HT-29 (cell line): ENCODE measurements around the gene GAGE12E. TPM values are rescaled to one million over a fixed set of nuclear protein-coding genes. Genes with fewer than 3 reads are reported as not detected.
"Not testable (repeated sequence)": the region's sequence is repeated elsewhere in the genome, so short reads cannot be mapped to it uniquely, and the experiment has no call there.

Experiments
- DNase-seq: peaks from one replicate; pipeline ENCODE4 v3.0.0-alpha.2; 2015; ENCODE audit warnings: low spot score
- small RNA-seq: library from RNA; depleted of rRNA; stranded (forward); fragments of <200 nt; gene quantifications from one replicate; pipeline ENCODE3, GENCODE V24; 2014
- total RNA-seq: library from RNA; depleted of rRNA; stranded (reverse); fragments of >200 nt; shearing (Covaris generic); gene quantifications from 2 replicates; pipeline ENCODE4 v1.2.3, GENCODE V29; 2014; rRNA removed

GAGE12E gene, protein sequence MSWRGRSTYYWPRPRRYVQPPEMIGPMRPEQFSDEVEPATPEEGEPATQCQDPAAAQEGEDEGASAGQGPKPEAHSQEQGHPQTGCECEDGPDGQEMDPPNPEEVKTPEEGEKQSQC
- not detected in 2 replicates for total RNA-seq

DNA sequence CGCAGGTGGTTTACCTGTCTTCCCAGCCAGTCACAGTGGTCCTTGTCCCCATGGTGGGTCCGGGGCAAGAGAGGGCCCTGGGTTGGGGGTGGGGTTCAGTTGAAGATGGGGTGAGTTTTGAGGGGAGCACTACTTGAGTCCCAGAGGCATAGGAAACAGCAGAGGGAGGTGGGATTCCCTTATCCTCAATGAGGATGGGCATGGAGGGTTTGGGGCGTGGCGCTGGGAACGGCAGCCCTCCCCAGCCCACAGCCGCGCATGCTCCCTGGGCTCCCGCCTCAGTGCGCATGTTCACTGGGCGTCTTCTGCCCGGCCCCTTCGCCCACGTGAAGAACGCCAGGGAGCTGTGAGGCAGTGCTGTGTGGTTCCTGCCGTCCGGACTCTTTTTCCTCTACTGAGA lies at the start of gene GAGE12E:
Gene GAGE12E (plus strand): TSS at position 301 of the 400 bp plus-strand sequence. CDS start 1,155 bp downstream, outside the sequence.
- not testable (repeated sequence) for DNase-seq

DNA sequence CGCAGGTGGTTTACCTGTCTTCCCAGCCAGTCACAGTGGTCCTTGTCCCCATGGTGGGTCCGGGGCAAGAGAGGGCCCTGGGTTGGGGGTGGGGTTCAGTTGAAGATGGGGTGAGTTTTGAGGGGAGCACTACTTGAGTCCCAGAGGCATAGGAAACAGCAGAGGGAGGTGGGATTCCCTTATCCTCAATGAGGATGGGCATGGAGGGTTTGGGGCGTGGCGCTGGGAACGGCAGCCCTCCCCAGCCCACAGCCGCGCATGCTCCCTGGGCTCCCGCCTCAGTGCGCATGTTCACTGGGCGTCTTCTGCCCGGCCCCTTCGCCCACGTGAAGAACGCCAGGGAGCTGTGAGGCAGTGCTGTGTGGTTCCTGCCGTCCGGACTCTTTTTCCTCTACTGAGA lies 19.2 kb upstream of the GAGE12E start, which contains the start of gene GAGE12C:
Gene GAGE12C (plus strand): TSS at position 301 of the 400 bp plus-strand sequence. CDS start 1,155 bp downstream, outside the sequence.
- DNase-seq, result not testable (repeated sequence)

DNA sequence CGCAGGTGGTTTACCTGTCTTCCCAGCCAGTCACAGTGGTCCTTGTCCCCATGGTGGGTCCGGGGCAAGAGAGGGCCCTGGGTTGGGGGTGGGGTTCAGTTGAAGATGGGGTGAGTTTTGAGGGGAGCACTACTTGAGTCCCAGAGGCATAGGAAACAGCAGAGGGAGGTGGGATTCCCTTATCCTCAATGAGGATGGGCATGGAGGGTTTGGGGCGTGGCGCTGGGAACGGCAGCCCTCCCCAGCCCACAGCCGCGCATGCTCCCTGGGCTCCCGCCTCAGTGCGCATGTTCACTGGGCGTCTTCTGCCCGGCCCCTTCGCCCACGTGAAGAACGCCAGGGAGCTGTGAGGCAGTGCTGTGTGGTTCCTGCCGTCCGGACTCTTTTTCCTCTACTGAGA lies 9.7 kb upstream of the GAGE12E start, which contains the start of gene GAGE12D:
Gene GAGE12D (plus strand): TSS at position 301 of the 400 bp plus-strand sequence. CDS start 1,155 bp downstream, outside the sequence.
- not testable (repeated sequence) for DNase-seq

DNA sequence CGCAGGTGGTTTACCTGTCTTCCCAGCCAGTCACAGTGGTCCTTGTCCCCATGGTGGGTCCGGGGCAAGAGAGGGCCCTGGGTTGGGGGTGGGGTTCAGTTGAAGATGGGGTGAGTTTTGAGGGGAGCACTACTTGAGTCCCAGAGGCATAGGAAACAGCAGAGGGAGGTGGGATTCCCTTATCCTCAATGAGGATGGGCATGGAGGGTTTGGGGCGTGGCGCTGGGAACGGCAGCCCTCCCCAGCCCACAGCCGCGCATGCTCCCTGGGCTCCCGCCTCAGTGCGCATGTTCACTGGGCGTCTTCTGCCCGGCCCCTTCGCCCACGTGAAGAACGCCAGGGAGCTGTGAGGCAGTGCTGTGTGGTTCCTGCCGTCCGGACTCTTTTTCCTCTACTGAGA lies 9.5 kb downstream of the GAGE12E start, which contains the start of gene GAGE12F:
Gene GAGE12F (plus strand): TSS at position 301 of the 400 bp plus-strand sequence. CDS start 1,155 bp downstream, outside the sequence.
- not testable (repeated sequence) for DNase-seq

DNA sequence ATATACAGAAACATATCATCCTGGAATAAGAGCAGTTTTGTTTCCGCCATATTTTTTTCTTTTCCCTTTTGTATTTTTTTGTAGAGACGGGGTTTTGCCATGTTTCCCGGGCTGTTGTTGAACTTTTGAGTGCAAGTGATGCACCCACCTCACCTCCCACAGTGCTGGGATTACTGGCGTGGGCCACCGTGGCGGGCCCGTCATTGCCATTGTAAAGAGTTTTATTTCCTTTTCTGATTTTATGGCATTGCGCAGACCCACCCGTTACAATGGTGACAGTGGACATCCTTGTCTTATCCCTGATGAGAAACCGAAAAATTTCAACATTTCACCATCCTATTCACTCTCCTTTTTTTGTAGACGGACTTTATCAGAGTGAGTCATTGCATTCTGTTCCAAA lies 17.6 kb downstream of the GAGE12E start:
- not testable (repeated sequence) for DNase-seq

DNA sequence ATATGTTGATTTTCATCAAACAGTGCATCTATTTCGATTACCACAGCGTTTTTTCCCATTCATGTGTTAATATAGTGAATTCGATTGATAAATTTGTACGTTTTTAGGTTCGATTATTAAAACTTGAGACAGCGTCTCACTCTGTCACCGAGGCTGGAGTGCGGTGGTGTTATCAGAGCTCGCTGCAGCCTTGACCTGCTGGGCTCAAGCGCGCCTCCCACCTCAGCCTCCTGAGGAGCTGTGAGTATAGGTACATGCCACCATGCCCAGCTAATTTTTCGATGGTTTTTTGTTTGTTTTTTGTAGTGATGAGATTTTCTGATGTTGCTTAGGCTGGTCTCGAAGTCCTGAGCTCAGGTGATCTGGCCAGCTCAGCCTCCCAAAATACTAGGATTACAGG lies 18.1 kb downstream of the GAGE12E start:
- not testable (repeated sequence) for DNase-seq

DNA sequence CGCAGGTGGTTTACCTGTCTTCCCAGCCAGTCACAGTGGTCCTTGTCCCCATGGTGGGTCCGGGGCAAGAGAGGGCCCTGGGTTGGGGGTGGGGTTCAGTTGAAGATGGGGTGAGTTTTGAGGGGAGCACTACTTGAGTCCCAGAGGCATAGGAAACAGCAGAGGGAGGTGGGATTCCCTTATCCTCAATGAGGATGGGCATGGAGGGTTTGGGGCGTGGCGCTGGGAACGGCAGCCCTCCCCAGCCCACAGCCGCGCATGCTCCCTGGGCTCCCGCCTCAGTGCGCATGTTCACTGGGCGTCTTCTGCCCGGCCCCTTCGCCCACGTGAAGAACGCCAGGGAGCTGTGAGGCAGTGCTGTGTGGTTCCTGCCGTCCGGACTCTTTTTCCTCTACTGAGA lies 19.0 kb downstream of the GAGE12E start, which contains the start of gene GAGE12G:
Gene GAGE12G (plus strand): TSS at position 301 of the 400 bp plus-strand sequence. CDS start 1,155 bp downstream, outside the sequence.
- DNase-seq, result not testable (repeated sequence)

DNA sequence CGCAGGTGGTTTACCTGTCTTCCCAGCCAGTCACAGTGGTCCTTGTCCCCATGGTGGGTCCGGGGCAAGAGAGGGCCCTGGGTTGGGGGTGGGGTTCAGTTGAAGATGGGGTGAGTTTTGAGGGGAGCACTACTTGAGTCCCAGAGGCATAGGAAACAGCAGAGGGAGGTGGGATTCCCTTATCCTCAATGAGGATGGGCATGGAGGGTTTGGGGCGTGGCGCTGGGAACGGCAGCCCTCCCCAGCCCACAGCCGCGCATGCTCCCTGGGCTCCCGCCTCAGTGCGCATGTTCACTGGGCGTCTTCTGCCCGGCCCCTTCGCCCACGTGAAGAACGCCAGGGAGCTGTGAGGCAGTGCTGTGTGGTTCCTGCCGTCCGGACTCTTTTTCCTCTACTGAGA lies 28.6 kb downstream of the GAGE12E start, which contains the start of gene GAGE12H:
Gene GAGE12H (plus strand): TSS at position 301 of the 400 bp plus-strand sequence. CDS start 1,155 bp downstream, outside the sequence.
- DNase-seq, result not testable (repeated sequence)

DNA sequence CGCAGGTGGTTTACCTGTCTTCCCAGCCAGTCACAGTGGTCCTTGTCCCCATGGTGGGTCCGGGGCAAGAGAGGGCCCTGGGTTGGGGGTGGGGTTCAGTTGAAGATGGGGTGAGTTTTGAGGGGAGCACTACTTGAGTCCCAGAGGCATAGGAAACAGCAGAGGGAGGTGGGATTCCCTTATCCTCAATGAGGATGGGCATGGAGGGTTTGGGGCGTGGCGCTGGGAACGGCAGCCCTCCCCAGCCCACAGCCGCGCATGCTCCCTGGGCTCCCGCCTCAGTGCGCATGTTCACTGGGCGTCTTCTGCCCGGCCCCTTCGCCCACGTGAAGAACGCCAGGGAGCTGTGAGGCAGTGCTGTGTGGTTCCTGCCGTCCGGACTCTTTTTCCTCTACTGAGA lies 38.1 kb downstream of the GAGE12E start, which contains the start of gene GAGE2A:
Gene GAGE2A (plus strand): TSS at position 301 of the 400 bp plus-strand sequence. CDS start 1,155 bp downstream, outside the sequence.
- not testable (repeated sequence) for DNase-seq

DNA sequence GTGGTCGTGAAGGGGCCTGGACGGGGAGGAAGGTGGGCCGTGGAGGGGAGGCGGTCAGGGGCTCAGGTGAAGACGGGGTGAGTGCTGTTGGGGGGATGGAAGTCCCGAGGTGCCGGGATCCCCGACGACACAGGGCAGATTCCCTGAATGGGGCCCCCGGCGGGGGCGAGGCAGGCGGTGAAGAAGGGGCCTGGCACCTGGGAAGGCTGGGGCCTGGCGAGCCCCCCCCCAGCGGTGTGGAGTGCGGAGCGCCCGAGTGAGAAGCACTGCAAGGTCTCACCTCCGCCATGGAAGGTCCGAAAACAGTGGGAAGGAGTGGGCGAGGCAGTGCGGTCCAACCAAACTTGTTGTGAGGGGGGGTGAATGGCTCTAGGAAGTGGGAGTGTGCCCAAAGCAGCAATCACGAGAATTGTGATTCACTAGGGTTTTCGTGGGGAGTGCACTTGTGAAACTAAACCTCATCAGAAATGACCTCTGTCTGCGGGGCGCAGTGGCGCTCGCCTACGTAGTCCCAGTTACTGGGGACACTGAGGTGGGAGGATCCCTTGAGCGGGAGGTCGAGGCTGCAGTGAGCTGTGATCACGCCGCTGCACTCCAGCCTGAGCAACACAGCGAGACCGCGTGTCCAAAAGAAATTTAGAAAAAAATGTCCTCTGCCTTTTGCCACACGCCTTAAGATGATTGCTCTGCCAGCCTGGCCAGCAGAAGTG lies 38.8 kb downstream of the GAGE12E start:
- not testable (repeated sequence) for DNase-seq

DNA sequence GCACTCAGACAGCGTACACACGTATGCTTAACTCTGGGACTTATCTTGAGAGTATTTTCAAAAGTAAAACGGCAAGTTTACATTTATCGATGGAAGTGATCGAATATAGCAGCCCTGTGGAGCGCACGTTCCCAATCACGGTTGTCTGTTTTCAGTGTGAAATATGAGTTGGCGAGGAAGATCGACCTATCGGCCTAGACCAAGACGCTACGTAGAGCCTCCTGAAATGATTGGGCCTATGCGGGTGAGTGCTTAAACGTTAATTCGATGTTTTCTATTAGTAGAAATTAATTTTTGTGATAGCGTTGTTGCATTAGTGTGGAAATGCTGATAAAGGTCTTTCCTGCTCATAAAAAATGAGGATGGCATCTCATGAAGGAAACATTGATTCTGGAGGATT lies 39.4 kb downstream of the GAGE12E start:
- DNase-seq, result not testable (repeated sequence)

DNA sequence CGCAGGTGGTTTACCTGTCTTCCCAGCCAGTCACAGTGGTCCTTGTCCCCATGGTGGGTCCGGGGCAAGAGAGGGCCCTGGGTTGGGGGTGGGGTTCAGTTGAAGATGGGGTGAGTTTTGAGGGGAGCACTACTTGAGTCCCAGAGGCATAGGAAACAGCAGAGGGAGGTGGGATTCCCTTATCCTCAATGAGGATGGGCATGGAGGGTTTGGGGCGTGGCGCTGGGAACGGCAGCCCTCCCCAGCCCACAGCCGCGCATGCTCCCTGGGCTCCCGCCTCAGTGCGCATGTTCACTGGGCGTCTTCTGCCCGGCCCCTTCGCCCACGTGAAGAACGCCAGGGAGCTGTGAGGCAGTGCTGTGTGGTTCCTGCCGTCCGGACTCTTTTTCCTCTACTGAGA lies 47.6 kb downstream of the GAGE12E start, which contains the start of gene GAGE1:
Gene GAGE1 (plus strand): TSS at position 301 of the 400 bp plus-strand sequence. CDS start 1,155 bp downstream, outside the sequence.
- not testable (repeated sequence) for DNase-seq

Small RNAs within 50 kb of the gene (small RNA-seq; reads per million reads assigned to genes)
- gene GAGE12B, result not detected

Other genes with a start within 250 kb of the GAGE12E start
- not detected in 2 replicates for gene GAGE10, start 247.6 kb upstream of the GAGE12E start, total RNA-seq
- gene GAGE12J, start 229.3 kb upstream of the GAGE12E start, total RNA-seq, result not detected in 2 replicates
- not detected in 2 replicates for gene GAGE13, start 219.7 kb upstream of the GAGE12E start, total RNA-seq
- gene GAGE12C, start 19.1 kb upstream of the GAGE12E start, total RNA-seq, result not detected in 2 replicates
- gene GAGE12D, start 9.6 kb upstream of the GAGE12E start, total RNA-seq, result not detected in 2 replicates
- gene GAGE12F, start 9.6 kb downstream of the GAGE12E start, total RNA-seq, result not detected in 2 replicates
- gene GAGE12G, start 19.1 kb downstream of the GAGE12E start, total RNA-seq, result not detected in 2 replicates
- gene GAGE12H, start 28.7 kb downstream of the GAGE12E start, total RNA-seq, result not detected in 2 replicates
- gene GAGE2A, start 38.2 kb downstream of the GAGE12E start, total RNA-seq, result not detected in 2 replicates
- not detected in 2 replicates for gene GAGE1, start 47.7 kb downstream of the GAGE12E start, total RNA-seq
- not detected in 2 replicates for gene PAGE1, start 144.7 kb downstream of the GAGE12E start, total RNA-seq